GM18519 (cell line): ENCODE data around the gene FOXO6.
"Not testable (repeated sequence)": the region's sequence is repeated elsewhere in the genome, so short reads cannot be mapped to it uniquely, and the experiment has no call there.

Source experiments
- ATAC-seq: cut with Tn5 transposase; IDR thresholded peaks from one replicate; pipeline ENCODE4 v1.9.1; 2021; ENCODE audit warnings: mild to moderate bottlenecking, moderate library complexity; ENCODE audit not compliant: unreplicated experiment, low FRiP score

The FOXO6 gene

GRCh38 chr1:41328780-41329640 is 32.2 kb upstream of the FOXO6 start:
- ATAC-seq: no peak

- ATAC-seq: no peak
These were observed 31.3 kb upstream of the FOXO6 start for GRCh38 chr1:41329662-41330587.

- ATAC-seq: no peak
These were observed 30.4 kb upstream of the FOXO6 start for GRCh38 chr1:41330588-41331545.

- no peak for ATAC-seq
These were observed 29.7 kb upstream of the FOXO6 start for GRCh38 chr1:41331546-41331917.

- ATAC-seq: not testable (repeated sequence)
These were observed 29.1 kb upstream of the FOXO6 start for GRCh38 chr1:41332161-41332560.

GRCh38 chr1:41333146-41333784 is 28.0 kb upstream of the FOXO6 start:
- no peak for ATAC-seq

GRCh38 chr1:41338820-41339219 is 22.4 kb upstream of the FOXO6 start:
- ATAC-seq: no peak

GRCh38 chr1:41340655-41341364 is 20.4 kb upstream of the FOXO6 start:
- ATAC-seq: no peak

- ATAC-seq: no peak
These were observed 19.9 kb upstream of the FOXO6 start for GRCh38 chr1:41341365-41341683.

- no peak for ATAC-seq
These were observed 19.3 kb upstream of the FOXO6 start for GRCh38 chr1:41341772-41342562.

GRCh38 chr1:41342774-41343355 is 18.4 kb upstream of the FOXO6 start:
- no peak for ATAC-seq

- ATAC-seq: no peak
These were observed 17.2 kb upstream of the FOXO6 start for GRCh38 chr1:41343790-41344699.

- no peak for ATAC-seq
These were observed 16.5 kb upstream of the FOXO6 start for GRCh38 chr1:41344708-41345159.

- ATAC-seq: no peak
These were observed 15.7 kb upstream of the FOXO6 start for GRCh38 chr1:41345434-41346075.

GRCh38 chr1:41347276-41347675 is 14.0 kb upstream of the FOXO6 start:
- ATAC-seq: no peak

- ATAC-seq: no peak
These were observed 12.8 kb upstream of the FOXO6 start for GRCh38 chr1:41348394-41348793.
